Measurements from ENCODE around the gene STK33.

Gene STK33

GRCh38 chr11:8375932-8376331 lies 218.1 kb downstream of the STK33 start:
- no peak overlapping the region for H3K27ac ChIP-seq (ENCODE audit: low read length)
- no peak overlapping the region for H3K4me3 ChIP-seq (ENCODE audit: low read length in 2 of 2)
- no peaks in the 10 kb centered on the region for H3K36me3 ChIP-seq (ENCODE audit: control insufficient read depth in 2 of 2, insufficient read depth in 2 of 2, low read length in 2 of 2)
- no peaks in the 10 kb centered on the region for H3K27me3 ChIP-seq (ENCODE audit: control insufficient read depth in 1 of 2, insufficient read depth in 2 of 2, low read length in 2 of 2)
- H3K9me3 ChIP-seq (ENCODE audit: control insufficient read depth in 2 of 2, low read length in 2 of 2) = no peaks in the 10 kb centered on the region
- no peaks in the 10 kb centered on the region for H3K4me1 ChIP-seq (ENCODE audit: control insufficient read depth, insufficient read depth, low read length)
- no peak overlapping the region for H3K9ac ChIP-seq (ENCODE audit: low read length in 2 of 2)

DNA sequence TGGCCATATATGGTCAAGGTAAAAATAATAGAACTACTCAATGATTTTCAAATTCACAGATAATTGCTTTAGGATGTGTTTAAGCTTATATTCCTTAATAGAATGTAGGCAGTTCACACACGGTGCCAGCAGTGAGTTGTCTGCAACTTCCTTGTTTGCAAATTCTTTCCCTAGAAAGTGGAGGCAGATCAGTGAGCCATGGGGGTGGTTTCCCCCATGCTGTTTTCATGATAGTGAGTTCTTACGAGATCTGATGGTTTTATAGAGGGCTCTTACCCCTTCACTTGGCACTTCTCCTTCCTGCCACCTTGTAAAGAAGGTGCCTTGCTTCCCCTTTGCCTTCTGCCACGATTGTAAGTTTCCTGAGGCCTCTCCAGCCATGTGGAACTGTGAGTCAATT lies 218.6 kb downstream of the STK33 start:
- Histone ChIP-seq H3K9me3 (ENCODE audit: control insufficient read depth in 2 of 2, low read length in 2 of 2) (no peaks in the 10 kb centered on the region), H3K4me1 (ENCODE audit: control insufficient read depth, insufficient read depth, low read length) (no peaks in the 10 kb centered on the region), H3K36me3 (ENCODE audit: control insufficient read depth in 2 of 2, insufficient read depth in 2 of 2, low read length in 2 of 2) (no peaks in the 10 kb centered on the region), H3K27ac (ENCODE audit: low read length) (no peak overlapping the region), H3K4me3 (ENCODE audit: low read length in 2 of 2) (no peak overlapping the region), H3K27me3 (ENCODE audit: control insufficient read depth in 1 of 2, insufficient read depth in 2 of 2, low read length in 2 of 2) (no peaks in the 10 kb centered on the region), H3K9ac (ENCODE audit: low read length in 2 of 2) (no peak overlapping the region)

GRCh38 chr11:8374716-8375115 lies 219.3 kb downstream of the STK33 start:
- Histone ChIP-seq H3K9ac (ENCODE audit: low read length in 2 of 2) (no peak overlapping the region), H3K36me3 (ENCODE audit: control insufficient read depth in 2 of 2, insufficient read depth in 2 of 2, low read length in 2 of 2) (no peaks in the 10 kb centered on the region), H3K27ac (ENCODE audit: low read length) (no peak overlapping the region), H3K9me3 (ENCODE audit: control insufficient read depth in 2 of 2, low read length in 2 of 2) (no peaks in the 10 kb centered on the region), H3K27me3 (ENCODE audit: control insufficient read depth in 1 of 2, insufficient read depth in 2 of 2, low read length in 2 of 2) (no peaks in the 10 kb centered on the region), H3K4me3 (ENCODE audit: low read length in 2 of 2) (no peak overlapping the region), H3K4me1 (ENCODE audit: control insufficient read depth, insufficient read depth, low read length) (no peaks in the 10 kb centered on the region)

DNA sequence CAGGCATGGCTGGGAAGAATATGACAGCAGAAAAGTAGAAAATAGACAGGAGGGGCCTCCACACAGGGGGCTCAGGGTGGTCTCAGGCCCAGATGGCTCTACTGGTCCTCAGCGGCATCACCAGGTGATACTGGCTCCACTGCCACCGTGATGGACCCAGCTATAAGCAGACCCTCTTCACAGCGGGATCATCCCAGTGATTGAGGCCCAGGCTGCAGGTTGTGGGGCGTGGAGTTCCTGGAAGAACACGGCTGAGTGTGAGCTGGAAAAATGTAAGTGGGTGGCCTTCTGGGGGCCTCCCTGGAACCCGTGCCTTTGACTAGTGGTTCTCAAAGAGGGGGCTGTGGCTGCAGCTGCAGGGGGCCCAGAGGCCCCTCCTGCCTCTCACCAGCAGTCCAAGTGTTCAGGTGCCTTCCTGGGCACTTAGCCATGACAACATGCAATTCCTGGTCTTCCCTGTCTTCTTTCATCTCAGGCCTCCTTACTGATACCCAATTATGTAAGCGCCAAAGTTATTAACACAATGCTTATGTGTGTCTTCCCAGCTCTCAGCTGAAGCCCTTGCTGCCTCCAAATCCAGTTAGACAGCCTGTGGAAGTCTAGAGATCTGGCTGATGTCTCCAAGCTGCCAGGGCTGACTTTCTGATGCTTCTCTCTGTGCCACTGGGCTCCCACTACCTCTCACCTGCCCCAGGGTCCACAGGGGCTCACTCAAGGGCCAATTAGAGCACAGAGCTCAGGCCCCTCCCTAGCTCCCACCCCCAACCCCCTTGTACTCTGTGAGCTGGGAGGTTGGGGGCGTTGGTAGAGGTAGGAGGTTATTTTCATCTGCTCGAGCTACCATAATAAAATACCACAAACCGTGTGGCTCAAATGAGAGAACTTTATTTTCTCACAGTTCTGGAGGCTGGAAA lies 220.3 kb downstream of the STK33 start:
- Histone ChIP-seq H3K36me3 (ENCODE audit: control insufficient read depth in 2 of 2, insufficient read depth in 2 of 2, low read length in 2 of 2) (no peaks in the 10 kb centered on the region), H3K9me3 (ENCODE audit: control insufficient read depth in 2 of 2, low read length in 2 of 2) (no peaks in the 10 kb centered on the region), H3K9ac (ENCODE audit: low read length in 2 of 2) (no peak overlapping the region), H3K4me3 (ENCODE audit: low read length in 2 of 2) (no peak overlapping the region), H3K27me3 (ENCODE audit: control insufficient read depth in 1 of 2, insufficient read depth in 2 of 2, low read length in 2 of 2) (no peaks in the 10 kb centered on the region), H3K27ac (ENCODE audit: low read length) (no peak overlapping the region), H3K4me1 (ENCODE audit: control insufficient read depth, insufficient read depth, low read length) (no peaks in the 10 kb centered on the region)

GRCh38 chr11:8372641-8373381 lies 221.2 kb downstream of the STK33 start:
- H3K27me3 ChIP-seq (ENCODE audit: control insufficient read depth in 1 of 2, insufficient read depth in 2 of 2, low read length in 2 of 2) = no peaks in the 10 kb centered on the region
- H3K9me3 ChIP-seq (ENCODE audit: control insufficient read depth in 2 of 2, low read length in 2 of 2) = no peaks in the 10 kb centered on the region
- H3K4me3 ChIP-seq (ENCODE audit: low read length in 2 of 2) = no peak overlapping the region
- no peak overlapping the region for H3K27ac ChIP-seq (ENCODE audit: low read length)
- no peaks in the 10 kb centered on the region for H3K36me3 ChIP-seq (ENCODE audit: control insufficient read depth in 2 of 2, insufficient read depth in 2 of 2, low read length in 2 of 2)
- no peaks in the 10 kb centered on the region for H3K4me1 ChIP-seq (ENCODE audit: control insufficient read depth, insufficient read depth, low read length)
- no peak overlapping the region for H3K9ac ChIP-seq (ENCODE audit: low read length in 2 of 2)

DNA sequence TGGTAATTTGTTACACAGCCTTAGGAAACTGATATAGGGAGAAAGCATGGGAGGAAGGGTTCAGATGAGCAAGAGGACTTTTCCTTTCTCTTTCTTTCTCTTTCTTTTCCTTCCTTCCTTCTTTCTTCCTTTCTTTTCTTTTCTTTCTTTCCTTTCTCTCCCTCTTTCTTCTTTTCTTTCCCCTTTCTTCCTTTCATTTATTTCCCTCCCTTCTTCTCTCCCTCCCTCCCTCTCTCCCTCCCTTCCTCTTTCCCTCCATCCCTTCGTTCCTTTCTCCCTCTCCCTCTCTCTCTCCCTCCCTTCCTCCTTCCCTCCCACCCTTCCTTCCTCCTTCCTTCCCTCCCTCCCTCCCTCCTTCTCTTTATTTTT lies 222.5 kb downstream of the STK33 start:
- no peaks in the 10 kb centered on the region for H3K36me3 ChIP-seq (ENCODE audit: control insufficient read depth in 2 of 2, insufficient read depth in 2 of 2, low read length in 2 of 2)
- no peaks in the 10 kb centered on the region for H3K27me3 ChIP-seq (ENCODE audit: control insufficient read depth in 1 of 2, insufficient read depth in 2 of 2, low read length in 2 of 2)
- no peaks in the 10 kb centered on the region for H3K4me1 ChIP-seq (ENCODE audit: control insufficient read depth, insufficient read depth, low read length)
- no peaks in the 10 kb centered on the region for H3K9me3 ChIP-seq (ENCODE audit: control insufficient read depth in 2 of 2, low read length in 2 of 2)
- no peak overlapping the region for H3K27ac ChIP-seq (ENCODE audit: low read length)
- H3K4me3 ChIP-seq (ENCODE audit: low read length in 2 of 2) = no peak overlapping the region
- no peak overlapping the region for H3K9ac ChIP-seq (ENCODE audit: low read length in 2 of 2)

- H3K27ac ChIP-seq (ENCODE audit: low read length) = no peak overlapping the region
- no peak overlapping the region for H3K4me3 ChIP-seq (ENCODE audit: low read length in 2 of 2)
- H3K4me1 ChIP-seq (ENCODE audit: control insufficient read depth, insufficient read depth, low read length) = no peaks in the 10 kb centered on the region
- H3K9me3 ChIP-seq (ENCODE audit: control insufficient read depth in 2 of 2, low read length in 2 of 2) = no peaks in the 10 kb centered on the region
- no peaks in the 10 kb centered on the region for H3K36me3 ChIP-seq (ENCODE audit: control insufficient read depth in 2 of 2, insufficient read depth in 2 of 2, low read length in 2 of 2)
- no peaks in the 10 kb centered on the region for H3K27me3 ChIP-seq (ENCODE audit: control insufficient read depth in 1 of 2, insufficient read depth in 2 of 2, low read length in 2 of 2)
- H3K9ac ChIP-seq (ENCODE audit: low read length in 2 of 2) = no peak overlapping the region
Measured at GRCh38 chr11:8370812-8371515, 223.1 kb downstream of the STK33 start.

DNA sequence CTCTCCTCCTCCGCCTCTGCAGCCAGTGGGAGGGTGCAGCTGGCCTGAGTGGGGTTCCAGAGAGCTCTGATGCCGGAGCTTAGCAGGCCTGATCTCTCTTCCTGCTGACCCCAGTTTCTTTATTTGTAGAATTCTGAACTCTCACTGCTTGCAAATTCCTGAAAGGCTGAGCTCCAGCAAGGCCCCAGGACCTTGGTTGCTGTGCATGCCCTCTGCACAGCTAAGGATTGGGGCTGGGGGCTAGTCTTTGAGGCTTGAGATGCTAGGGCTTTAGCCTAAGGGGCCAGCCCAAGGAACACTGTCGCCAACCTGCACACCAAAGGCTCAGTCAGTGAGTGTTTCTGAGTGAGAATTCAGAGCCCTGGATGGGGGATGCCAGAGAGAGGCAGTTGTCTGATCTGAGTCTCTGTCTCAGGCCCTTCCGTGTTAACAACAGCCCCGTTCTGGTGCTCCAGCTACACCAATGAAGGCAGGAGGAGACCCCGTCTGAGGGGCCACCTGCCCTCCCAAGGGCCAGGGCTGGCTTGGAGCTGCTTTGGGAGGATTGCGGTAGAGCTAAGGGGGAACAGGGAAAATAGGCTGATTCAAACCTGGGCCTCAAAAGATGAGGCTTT lies 224.3 kb downstream of the STK33 start:
- H3K9me3 ChIP-seq (ENCODE audit: control insufficient read depth in 2 of 2, low read length in 2 of 2) = no peaks in the 10 kb centered on the region
- no peak overlapping the region for H3K9ac ChIP-seq (ENCODE audit: low read length in 2 of 2)
- no peak overlapping the region for H3K27ac ChIP-seq (ENCODE audit: low read length)
- H3K36me3 ChIP-seq (ENCODE audit: control insufficient read depth in 2 of 2, insufficient read depth in 2 of 2, low read length in 2 of 2) = no peaks in the 10 kb centered on the region
- no peak overlapping the region for H3K4me3 ChIP-seq (ENCODE audit: low read length in 2 of 2)
- no peaks in the 10 kb centered on the region for H3K4me1 ChIP-seq (ENCODE audit: control insufficient read depth, insufficient read depth, low read length)
- no peaks in the 10 kb centered on the region for H3K27me3 ChIP-seq (ENCODE audit: control insufficient read depth in 1 of 2, insufficient read depth in 2 of 2, low read length in 2 of 2)

DNA sequence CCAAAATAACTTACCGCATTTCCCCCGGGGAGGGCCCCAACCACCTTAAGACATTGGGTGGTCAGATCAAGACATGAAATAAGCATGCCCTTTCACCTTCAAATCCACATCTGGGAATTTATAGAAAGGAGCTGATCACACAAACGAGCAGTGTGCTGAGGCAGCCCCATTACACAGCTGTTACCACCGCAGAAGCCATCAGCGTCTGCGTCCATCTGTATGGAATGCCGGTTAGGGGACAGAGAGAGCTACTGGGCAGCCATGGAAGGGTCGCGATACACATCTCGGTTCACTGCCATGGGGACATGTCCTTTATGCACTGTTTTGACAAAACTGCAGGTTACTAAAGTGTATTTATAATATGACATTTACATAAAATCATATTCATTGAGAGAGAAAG lies 225.3 kb downstream of the STK33 start:
- no peaks in the 10 kb centered on the region for H3K36me3 ChIP-seq (ENCODE audit: control insufficient read depth in 2 of 2, insufficient read depth in 2 of 2, low read length in 2 of 2)
- H3K9ac ChIP-seq (ENCODE audit: low read length in 2 of 2) = no peak overlapping the region
- H3K4me1 ChIP-seq (ENCODE audit: control insufficient read depth, insufficient read depth, low read length) = no peaks in the 10 kb centered on the region
- no peak overlapping the region for H3K4me3 ChIP-seq (ENCODE audit: low read length in 2 of 2)
- H3K27me3 ChIP-seq (ENCODE audit: control insufficient read depth in 1 of 2, insufficient read depth in 2 of 2, low read length in 2 of 2) = no peaks in the 10 kb centered on the region
- no peak overlapping the region for H3K27ac ChIP-seq (ENCODE audit: low read length)
- H3K9me3 ChIP-seq (ENCODE audit: control insufficient read depth in 2 of 2, low read length in 2 of 2) = no peaks in the 10 kb centered on the region

GRCh38 chr11:8368194-8368593 lies 225.8 kb downstream of the STK33 start:
- no peak overlapping the region for H3K4me3 ChIP-seq (ENCODE audit: low read length in 2 of 2)
- H3K4me1 ChIP-seq (ENCODE audit: control insufficient read depth, insufficient read depth, low read length) = no peaks in the 10 kb centered on the region
- no peaks in the 10 kb centered on the region for H3K27me3 ChIP-seq (ENCODE audit: control insufficient read depth in 1 of 2, insufficient read depth in 2 of 2, low read length in 2 of 2)
- H3K9me3 ChIP-seq (ENCODE audit: control insufficient read depth in 2 of 2, low read length in 2 of 2) = no peaks in the 10 kb centered on the region
- no peak overlapping the region for H3K27ac ChIP-seq (ENCODE audit: low read length)
- no peak overlapping the region for H3K9ac ChIP-seq (ENCODE audit: low read length in 2 of 2)
- H3K36me3 ChIP-seq (ENCODE audit: control insufficient read depth in 2 of 2, insufficient read depth in 2 of 2, low read length in 2 of 2) = no peaks in the 10 kb centered on the region
